GM23338 (cell line): ENCODE measurements around the gene ABL2.

Source experiments
- CREB1 ChIP-seq: fragments of 250-450 bp; sonication (Bioruptor Pico); IDR thresholded peaks from 2 replicates; pipeline ENCODE4 v1.5.0; 2020; ENCODE audit warnings: low read depth, mild to moderate bottlenecking, moderate library complexity
- CTCF ChIP-seq, 2 experiments: fragments of 200-600 bp in 1 of 2; sonication (generic) in 1 of 2; conservative IDR thresholded peaks; 2 replicates each; pipeline versions ENCODE4 v1.5.1 to v1.6.1; 2016 to 2017; ENCODE audit warnings: antibody characterized with exemption in 2 of 2, low read depth in 2 of 2, mild to moderate bottlenecking in 2 of 2, moderate library complexity in 1 of 2
- EZH2 ChIP-seq: fragments of 200-600 bp; sonication (generic); IDR thresholded peaks from one replicate; pipeline ENCODE4 v1.8.0; 2017; ENCODE audit warnings: antibody characterized with exemption, mild to moderate bottlenecking, low read depth; ENCODE audit not compliant: unreplicated experiment
- EZH2phosphoT487 ChIP-seq: fragments of 200-600 bp; sonication (generic); IDR thresholded peaks from one replicate; pipeline ENCODE4 v1.8.1; 2018; ENCODE audit warnings: antibody characterized with exemption; ENCODE audit not compliant: unreplicated experiment
- JUNB ChIP-seq: IDR thresholded peaks from one replicate; pipeline ENCODE4 v1.6.1; 2016; ENCODE audit warnings: antibody characterized with exemption; ENCODE audit not compliant: unreplicated experiment
- NANOG ChIP-seq: IDR thresholded peaks from 2 replicates; pipeline ENCODE4 v1.6.1; 2016; ENCODE audit warnings: antibody characterized with exemption, borderline replicate concordance
- POLR2AphosphoS5 ChIP-seq: IDR thresholded peaks from 2 replicates; pipeline ENCODE4 v1.6.1; 2016; ENCODE audit warnings: antibody characterized with exemption, low read depth
- ZNF114 ChIP-seq: fragments of 250-450 bp; sonication (Bioruptor Pico); IDR thresholded peaks from 2 replicates; pipeline ENCODE4 v1.5.0; 2020; ENCODE audit warnings: mild to moderate bottlenecking, moderate library complexity
- ZNF331 ChIP-seq: fragments of 250-450 bp; sonication (Bioruptor Pico); IDR thresholded peaks from 2 replicates; pipeline ENCODE4 v1.5.0; 2020; ENCODE audit warnings: low read depth, mild to moderate bottlenecking, moderate library complexity
- TF ChIP-seq, protein P1 (sequence below): IDR thresholded peaks from one replicate; pipeline ENCODE4 v1.6.1; 2018; ENCODE audit warnings: antibody characterized with exemption; ENCODE audit not compliant: unreplicated experiment
- TF ChIP-seq, protein P2 (sequence below): IDR thresholded peaks from 2 replicates; pipeline ENCODE4 v1.6.1; 2016; ENCODE audit warnings: antibody characterized with exemption

DNA sequence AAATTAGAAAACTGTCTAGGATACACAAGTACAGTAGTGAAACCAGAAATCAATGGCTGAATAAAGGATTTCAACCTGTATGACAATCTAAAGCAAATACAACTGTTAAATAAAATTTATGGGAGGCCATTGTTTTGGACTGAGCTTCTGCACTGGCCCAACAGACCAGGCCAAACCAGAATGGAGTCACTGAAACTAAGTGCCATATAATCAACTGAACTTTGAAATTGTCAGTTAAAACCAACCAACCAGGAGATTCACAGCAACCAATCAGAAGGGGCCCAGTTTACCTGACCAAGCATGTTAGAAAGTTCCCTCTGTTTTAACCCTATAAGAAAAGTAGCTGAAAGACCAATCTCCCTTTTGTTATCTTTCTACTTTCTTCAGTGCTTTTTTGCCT, 33.6 kb upstream of the ABL2 start:
- TF ChIP-seq CREB1 (CRISPR knock-in tag) = no peak
- no peak for TF ChIP-seq CTCF (conservative IDR thresholded peaks at IDR 0.05; ENCODE audit: low read depth in 2 of 2)
- TF ChIP-seq POLR2AphosphoS5 = no peak
- TF ChIP-seq, protein P1, sequence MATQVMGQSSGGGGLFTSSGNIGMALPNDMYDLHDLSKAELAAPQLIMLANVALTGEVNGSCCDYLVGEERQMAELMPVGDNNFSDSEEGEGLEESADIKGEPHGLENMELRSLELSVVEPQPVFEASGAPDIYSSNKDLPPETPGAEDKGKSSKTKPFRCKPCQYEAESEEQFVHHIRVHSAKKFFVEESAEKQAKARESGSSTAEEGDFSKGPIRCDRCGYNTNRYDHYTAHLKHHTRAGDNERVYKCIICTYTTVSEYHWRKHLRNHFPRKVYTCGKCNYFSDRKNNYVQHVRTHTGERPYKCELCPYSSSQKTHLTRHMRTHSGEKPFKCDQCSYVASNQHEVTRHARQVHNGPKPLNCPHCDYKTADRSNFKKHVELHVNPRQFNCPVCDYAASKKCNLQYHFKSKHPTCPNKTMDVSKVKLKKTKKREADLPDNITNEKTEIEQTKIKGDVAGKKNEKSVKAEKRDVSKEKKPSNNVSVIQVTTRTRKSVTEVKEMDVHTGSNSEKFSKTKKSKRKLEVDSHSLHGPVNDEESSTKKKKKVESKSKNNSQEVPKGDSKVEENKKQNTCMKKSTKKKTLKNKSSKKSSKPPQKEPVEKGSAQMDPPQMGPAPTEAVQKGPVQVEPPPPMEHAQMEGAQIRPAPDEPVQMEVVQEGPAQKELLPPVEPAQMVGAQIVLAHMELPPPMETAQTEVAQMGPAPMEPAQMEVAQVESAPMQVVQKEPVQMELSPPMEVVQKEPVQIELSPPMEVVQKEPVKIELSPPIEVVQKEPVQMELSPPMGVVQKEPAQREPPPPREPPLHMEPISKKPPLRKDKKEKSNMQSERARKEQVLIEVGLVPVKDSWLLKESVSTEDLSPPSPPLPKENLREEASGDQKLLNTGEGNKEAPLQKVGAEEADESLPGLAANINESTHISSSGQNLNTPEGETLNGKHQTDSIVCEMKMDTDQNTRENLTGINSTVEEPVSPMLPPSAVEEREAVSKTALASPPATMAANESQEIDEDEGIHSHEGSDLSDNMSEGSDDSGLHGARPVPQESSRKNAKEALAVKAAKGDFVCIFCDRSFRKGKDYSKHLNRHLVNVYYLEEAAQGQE = no peak
- no peak for TF ChIP-seq ZNF331 (CRISPR knock-in tag)
- TF ChIP-seq EZH2 = no peak
- no peak for TF ChIP-seq JUNB
- no peak for TF ChIP-seq NANOG
- TF ChIP-seq ZNF114 (CRISPR knock-in tag) = no peak
- TF ChIP-seq EZH2phosphoT487 = no peak
- TF ChIP-seq, protein P2, sequence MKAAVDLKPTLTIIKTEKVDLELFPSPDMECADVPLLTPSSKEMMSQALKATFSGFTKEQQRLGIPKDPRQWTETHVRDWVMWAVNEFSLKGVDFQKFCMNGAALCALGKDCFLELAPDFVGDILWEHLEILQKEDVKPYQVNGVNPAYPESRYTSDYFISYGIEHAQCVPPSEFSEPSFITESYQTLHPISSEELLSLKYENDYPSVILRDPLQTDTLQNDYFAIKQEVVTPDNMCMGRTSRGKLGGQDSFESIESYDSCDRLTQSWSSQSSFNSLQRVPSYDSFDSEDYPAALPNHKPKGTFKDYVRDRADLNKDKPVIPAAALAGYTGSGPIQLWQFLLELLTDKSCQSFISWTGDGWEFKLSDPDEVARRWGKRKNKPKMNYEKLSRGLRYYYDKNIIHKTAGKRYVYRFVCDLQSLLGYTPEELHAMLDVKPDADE = no peak
